HG03432 (cell line): ENCODE measurements around the gene STX1A.
"Not testable (repeated sequence)": the region's sequence is repeated elsewhere in the genome, so short reads cannot be mapped to it uniquely, and the experiment has no call there.

ENCODE experiments used
- ATAC-seq: cut with Tn5 transposase; IDR thresholded peaks from one replicate; pipeline ENCODE4 v1.9.1; 2021; ENCODE audit warnings: mild to moderate bottlenecking, moderate library complexity; ENCODE audit not compliant: unreplicated experiment

Gene STX1A

GRCh38 chr7:73683788-73684693 is 35.4 kb downstream of the STX1A start:
- peak; percentile 6 for ATAC-seq

GRCh38 chr7:73683056-73683787 is 36.2 kb downstream of the STX1A start, which contains the start of the genes BUD23 and DNAJC30:
TSS of gene BUD23 (plus strand) at chr7:73683597. CDS start at chr7:73683626, 29 bp downstream.
TSS of gene DNAJC30 (minus strand) at chr7:73683453. CDS start at chr7:73683423, 30 bp downstream.
- ATAC-seq = peak; percentile 88

- no peak for ATAC-seq
Observed at GRCh38 chr7:73682745-73683055, 36.8 kb downstream of the STX1A start.

- no peak for ATAC-seq
Observed at GRCh38 chr7:73681031-73681430, 38.4 kb downstream of the STX1A start.

GRCh38 chr7:73680501-73680900 is 39.0 kb downstream of the STX1A start:
- no peak for ATAC-seq

- ATAC-seq = no peak
Observed at GRCh38 chr7:73679709-73680108, 39.8 kb downstream of the STX1A start.

GRCh38 chr7:73678862-73679261 is 40.6 kb downstream of the STX1A start:
- no peak for ATAC-seq

GRCh38 chr7:73676062-73676461 is 43.4 kb downstream of the STX1A start:
- not testable (repeated sequence) for ATAC-seq

- ATAC-seq = no peak
Observed at GRCh38 chr7:73674468-73675124, 44.9 kb downstream of the STX1A start.

GRCh38 chr7:73671857-73672445 is 47.5 kb downstream of the STX1A start:
- no peak for ATAC-seq

- no peak for ATAC-seq
Observed at GRCh38 chr7:73671322-73671661, 48.2 kb downstream of the STX1A start.

GRCh38 chr7:73669858-73670385 is 49.5 kb downstream of the STX1A start:
- no peak for ATAC-seq

- ATAC-seq = no peak
Observed at GRCh38 chr7:73669288-73669701, 50.2 kb downstream of the STX1A start.

- ATAC-seq = no peak
Observed at GRCh38 chr7:73668886-73669230, 50.6 kb downstream of the STX1A start.

GRCh38 chr7:73668103-73668885 is 51.2 kb downstream of the STX1A start:
- ATAC-seq = peak; percentile 15

GRCh38 chr7:73667344-73668102 is 51.9 kb downstream of the STX1A start, which contains the start of gene VPS37D:
TSS of gene VPS37D (plus strand) at chr7:73667831. CDS start at chr7:73667959, 128 bp downstream.
- peak; percentile 93 for ATAC-seq

GRCh38 chr7:73663033-73663432 is 56.4 kb downstream of the STX1A start:
- no peak for ATAC-seq

GRCh38 chr7:73660594-73660993 is 58.9 kb downstream of the STX1A start:
- ATAC-seq = not testable (repeated sequence)

- ATAC-seq = no peak
Observed at GRCh38 chr7:73659983-73660382, 59.5 kb downstream of the STX1A start.
